Measurements from ENCODE around the gene STK11IP. TPM values are rescaled to one million over a fixed set of nuclear protein-coding genes. Genes with fewer than 3 reads are reported as not detected.

STK11IP gene
- total RNA-seq, 1 donor from 2014 or later, result 32.9 TPM

- H3K27me3 Mint-ChIP-seq (ENCODE audit: low read depth), result no peaks in the 10 kb centered on the region
- TF ChIP-seq, protein P1, sequence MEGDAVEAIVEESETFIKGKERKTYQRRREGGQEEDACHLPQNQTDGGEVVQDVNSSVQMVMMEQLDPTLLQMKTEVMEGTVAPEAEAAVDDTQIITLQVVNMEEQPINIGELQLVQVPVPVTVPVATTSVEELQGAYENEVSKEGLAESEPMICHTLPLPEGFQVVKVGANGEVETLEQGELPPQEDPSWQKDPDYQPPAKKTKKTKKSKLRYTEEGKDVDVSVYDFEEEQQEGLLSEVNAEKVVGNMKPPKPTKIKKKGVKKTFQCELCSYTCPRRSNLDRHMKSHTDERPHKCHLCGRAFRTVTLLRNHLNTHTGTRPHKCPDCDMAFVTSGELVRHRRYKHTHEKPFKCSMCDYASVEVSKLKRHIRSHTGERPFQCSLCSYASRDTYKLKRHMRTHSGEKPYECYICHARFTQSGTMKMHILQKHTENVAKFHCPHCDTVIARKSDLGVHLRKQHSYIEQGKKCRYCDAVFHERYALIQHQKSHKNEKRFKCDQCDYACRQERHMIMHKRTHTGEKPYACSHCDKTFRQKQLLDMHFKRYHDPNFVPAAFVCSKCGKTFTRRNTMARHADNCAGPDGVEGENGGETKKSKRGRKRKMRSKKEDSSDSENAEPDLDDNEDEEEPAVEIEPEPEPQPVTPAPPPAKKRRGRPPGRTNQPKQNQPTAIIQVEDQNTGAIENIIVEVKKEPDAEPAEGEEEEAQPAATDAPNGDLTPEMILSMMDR (conservative IDR thresholded peaks at IDR 0.05), result no peak
- no peak overlapping the region for H3K4me3 Mint-ChIP-seq
- DNase-seq (ENCODE audit: low read depth, low spot score), result no peak
- H3K36me3 Mint-ChIP-seq (ENCODE audit: low read depth), result no peaks in the 10 kb centered on the region
- no peaks in the 10 kb centered on the region for H3K9me3 Mint-ChIP-seq
- no peaks in the 10 kb centered on the region for H3K4me1 Mint-ChIP-seq
- peak overlapping the region; percentile 62 for H3K27ac Mint-ChIP-seq (ENCODE audit: unreplicated experiment)
Measured at GRCh38 chr2:219612577-219613286, 15.1 kb downstream of the STK11IP start.

DNA sequence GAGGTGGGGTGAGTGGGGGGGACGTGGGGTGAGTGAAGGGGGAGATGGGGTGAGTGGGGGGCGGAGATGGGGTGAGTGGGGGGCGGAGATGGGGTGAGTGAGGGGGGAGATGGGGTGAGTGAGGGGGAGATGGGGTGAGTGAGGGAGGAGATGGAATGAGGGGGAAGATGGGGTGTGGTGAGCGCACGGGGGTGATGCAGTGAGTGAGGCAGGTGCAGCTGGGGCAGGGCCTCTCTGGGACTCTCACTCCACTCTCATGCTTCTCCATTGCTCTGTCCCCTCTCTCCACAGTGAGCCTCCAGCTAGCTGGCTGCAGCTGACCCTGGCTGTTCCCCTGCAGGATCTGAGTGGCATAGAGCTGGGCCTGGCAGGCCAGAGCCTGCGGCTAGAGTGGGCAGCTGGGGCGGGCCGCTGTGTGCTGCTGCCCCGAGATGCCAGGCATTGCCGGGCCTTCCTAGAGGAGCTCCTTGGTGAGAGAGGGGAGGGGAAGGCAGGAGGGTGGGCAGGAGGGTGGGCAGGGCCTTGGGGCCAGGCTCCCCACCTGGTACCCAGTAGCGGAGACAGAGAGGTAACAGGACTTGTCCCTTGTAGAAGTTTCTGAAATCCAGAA, 15.9 kb downstream of the STK11IP start:
- Mint-ChIP-seq H3K27me3 (ENCODE audit: low read depth) (no peaks in the 10 kb centered on the region), H3K4me1 (no peaks in the 10 kb centered on the region), H3K9me3 (no peaks in the 10 kb centered on the region), H3K36me3 (ENCODE audit: low read depth) (no peaks in the 10 kb centered on the region), H3K4me3 (no peak overlapping the region), H3K27ac (ENCODE audit: unreplicated experiment) (no peak overlapping the region)
- no peak for DNase-seq (ENCODE audit: low read depth, low spot score)
- TF ChIP-seq, protein P1 (conservative IDR thresholded peaks at IDR 0.05), result no peak

DNA sequence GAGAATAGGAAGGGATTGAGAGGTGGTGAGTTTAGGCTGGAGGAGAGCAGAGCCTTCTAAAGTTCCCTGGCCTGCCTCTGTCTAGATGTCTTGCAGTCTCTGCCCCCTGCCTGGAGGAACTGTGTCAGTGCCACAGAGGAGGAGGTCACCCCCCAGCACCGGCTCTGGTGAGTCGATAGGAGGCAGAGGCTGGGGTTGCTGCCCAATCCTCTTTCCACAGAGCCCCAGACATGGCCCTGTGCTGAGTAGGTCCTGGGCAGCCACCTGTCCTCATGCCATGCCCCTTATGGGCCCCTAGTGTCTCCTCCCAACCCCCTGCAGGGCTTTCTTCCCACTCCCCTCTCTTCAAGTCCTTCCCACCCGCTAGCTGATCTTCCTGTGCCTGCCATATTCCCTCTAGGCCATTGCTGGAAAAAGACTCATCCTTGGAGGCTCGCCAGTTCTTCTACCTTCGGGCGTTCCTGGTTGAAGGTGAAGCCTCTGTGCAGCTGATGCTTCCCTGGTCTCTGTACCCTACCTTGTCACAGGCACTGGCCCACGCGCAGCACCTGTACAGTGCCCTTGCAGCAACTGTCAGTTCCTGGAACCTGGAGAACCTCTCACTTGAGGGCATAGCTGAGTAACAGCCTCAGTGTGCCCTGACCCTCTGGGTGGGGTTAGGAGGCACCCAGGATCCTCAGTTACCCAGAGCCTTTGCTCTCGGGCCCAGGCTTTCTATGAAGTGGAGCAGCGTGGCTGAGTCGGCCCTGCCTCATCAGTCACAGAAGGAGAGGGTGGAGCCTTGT, 16.6 kb downstream of the STK11IP start:
- H3K27me3 Mint-ChIP-seq (ENCODE audit: low read depth), result no peaks in the 10 kb centered on the region
- no peak overlapping the region for H3K4me3 Mint-ChIP-seq
- no peaks in the 10 kb centered on the region for H3K9me3 Mint-ChIP-seq
- TF ChIP-seq, protein P1 (conservative IDR thresholded peaks at IDR 0.05), result no peak
- no peaks in the 10 kb centered on the region for H3K4me1 Mint-ChIP-seq
- no peaks in the 10 kb centered on the region for H3K36me3 Mint-ChIP-seq (ENCODE audit: low read depth)
- no peak for DNase-seq (ENCODE audit: low read depth, low spot score)
- H3K27ac Mint-ChIP-seq (ENCODE audit: unreplicated experiment), result no peak overlapping the region

DNA sequence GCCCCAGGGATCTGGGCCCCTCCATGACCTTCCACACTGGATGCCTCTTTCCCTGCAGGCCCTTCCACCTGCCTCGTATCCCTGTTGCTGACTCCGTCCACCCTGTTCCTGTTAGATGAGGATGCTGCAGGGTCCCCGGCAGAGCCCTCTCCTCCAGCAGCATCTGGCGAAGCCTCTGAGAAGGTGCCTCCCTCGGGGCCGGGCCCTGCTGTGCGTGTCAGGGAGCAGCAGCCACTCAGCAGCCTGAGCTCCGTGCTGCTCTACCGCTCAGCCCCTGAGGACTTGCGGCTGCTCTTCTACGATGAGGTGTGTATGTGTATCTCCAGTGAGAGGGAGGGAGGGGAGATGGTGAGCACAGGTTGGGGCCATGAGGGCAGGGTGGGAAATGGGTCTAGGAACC, 17.4 kb downstream of the STK11IP start:
- Mint-ChIP-seq H3K4me3 (no peak overlapping the region), H3K4me1 (no peaks in the 10 kb centered on the region), H3K9me3 (no peaks in the 10 kb centered on the region), H3K27me3 (ENCODE audit: low read depth) (no peaks in the 10 kb centered on the region), H3K27ac (ENCODE audit: unreplicated experiment) (no peak overlapping the region), H3K36me3 (ENCODE audit: low read depth) (no peaks in the 10 kb centered on the region)
- no peak for DNase-seq (ENCODE audit: low read depth, low spot score)
- TF ChIP-seq, protein P1 (conservative IDR thresholded peaks at IDR 0.05), result no peak

- Mint-ChIP-seq H3K36me3 (ENCODE audit: low read depth) (no peaks in the 10 kb centered on the region), H3K4me3 (no peak overlapping the region), H3K4me1 (no peaks in the 10 kb centered on the region), H3K27me3 (ENCODE audit: low read depth) (no peaks in the 10 kb centered on the region), H3K27ac (ENCODE audit: unreplicated experiment) (no peak overlapping the region), H3K9me3 (no peaks in the 10 kb centered on the region)
- no peak for DNase-seq (ENCODE audit: low read depth, low spot score)
- TF ChIP-seq, protein P1 (conservative IDR thresholded peaks at IDR 0.05), result no peak
Measured at GRCh38 chr2:219615894-219616293, 18.2 kb downstream of the STK11IP start.

Measured in neural crest cell (in vitro differentiated cells).